WERI-Rb-1 (cell line): ENCODE measurements around the gene TUB.

Experiments used
- DNase-seq: peaks from one replicate; pipeline ENCODE4 v3.0.0-alpha.2; 2020
- H3K27ac ChIP-seq: fragments of 250-450 bp; sonication (Bioruptor Pico); 2 replicates; pipeline ENCODE4 v1.5.1; 2020; ENCODE audit warnings: mild to moderate bottlenecking, moderate library complexity
- H3K27me3 ChIP-seq: fragments of 250-450 bp; sonication (Bioruptor Pico); 2 replicates; pipeline ENCODE4 v1.5.1; 2021; ENCODE audit warnings: mild to moderate bottlenecking, low read depth, moderate library complexity; ENCODE audit not compliant: insufficient read depth, severe bottlenecking
- H3K36me3 ChIP-seq: fragments of 250-450 bp; sonication (Bioruptor Pico); 2 replicates; pipeline ENCODE4 v1.5.1; 2020; ENCODE audit warnings: mild to moderate bottlenecking, moderate library complexity
- H3K4me3 ChIP-seq: 2 replicates; pipeline ENCODE4 v1.5.1; 2011; ENCODE audit warnings: low read depth, mild to moderate bottlenecking, control low read depth, low read length
- H3K9me3 ChIP-seq: fragments of 250-450 bp; sonication (Bioruptor Pico); 2 replicates; pipeline ENCODE4 v1.5.1; 2021; ENCODE audit warnings: mild to moderate bottlenecking, moderate library complexity; ENCODE audit not compliant: severe bottlenecking
- TF ChIP-seq, protein P1 (sequence below): IDR thresholded peaks from 2 replicates; pipeline ENCODE4 v1.5.1; 2011; ENCODE audit warnings: low read depth, mild to moderate bottlenecking, control low read depth, inconsistent platforms, low read length

TUB gene

DNA sequence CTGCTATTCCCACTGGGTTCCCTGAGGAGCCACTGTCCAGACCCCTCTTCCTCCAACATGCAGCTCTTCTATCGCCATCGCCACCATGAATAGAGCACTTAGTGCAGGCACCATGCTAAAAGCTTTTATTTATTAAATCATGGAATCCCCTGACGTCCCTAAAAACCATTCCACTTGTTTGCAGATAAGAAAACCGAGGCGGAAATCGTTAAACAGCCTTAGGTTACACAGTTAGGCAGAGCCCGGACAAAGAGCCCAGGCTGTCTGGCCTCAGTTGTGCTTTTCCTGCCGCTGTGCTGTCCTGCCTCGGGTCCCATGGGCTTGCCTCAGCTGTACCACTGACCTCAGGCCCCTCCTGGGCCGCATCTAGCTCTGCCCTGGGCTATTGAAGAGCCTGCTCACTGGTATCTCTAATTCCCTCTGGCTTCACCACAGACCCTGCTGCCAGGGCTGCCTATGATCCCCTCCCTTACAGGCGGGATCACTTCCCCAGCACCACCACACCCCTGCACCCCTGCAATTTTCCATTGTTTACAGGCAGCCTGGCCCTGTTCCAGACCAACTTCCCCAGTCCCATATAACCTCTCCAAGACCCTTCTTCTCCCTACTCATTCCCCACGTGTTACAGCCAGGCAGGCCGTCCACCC is 13.0 kb upstream of the TUB start:
- H3K27me3 ChIP-seq: no peaks in the 10 kb centered on the region
- DNase-seq: no peak
- H3K27ac ChIP-seq: peak overlapping the region; percentile 49
- TF ChIP-seq, protein P1, sequence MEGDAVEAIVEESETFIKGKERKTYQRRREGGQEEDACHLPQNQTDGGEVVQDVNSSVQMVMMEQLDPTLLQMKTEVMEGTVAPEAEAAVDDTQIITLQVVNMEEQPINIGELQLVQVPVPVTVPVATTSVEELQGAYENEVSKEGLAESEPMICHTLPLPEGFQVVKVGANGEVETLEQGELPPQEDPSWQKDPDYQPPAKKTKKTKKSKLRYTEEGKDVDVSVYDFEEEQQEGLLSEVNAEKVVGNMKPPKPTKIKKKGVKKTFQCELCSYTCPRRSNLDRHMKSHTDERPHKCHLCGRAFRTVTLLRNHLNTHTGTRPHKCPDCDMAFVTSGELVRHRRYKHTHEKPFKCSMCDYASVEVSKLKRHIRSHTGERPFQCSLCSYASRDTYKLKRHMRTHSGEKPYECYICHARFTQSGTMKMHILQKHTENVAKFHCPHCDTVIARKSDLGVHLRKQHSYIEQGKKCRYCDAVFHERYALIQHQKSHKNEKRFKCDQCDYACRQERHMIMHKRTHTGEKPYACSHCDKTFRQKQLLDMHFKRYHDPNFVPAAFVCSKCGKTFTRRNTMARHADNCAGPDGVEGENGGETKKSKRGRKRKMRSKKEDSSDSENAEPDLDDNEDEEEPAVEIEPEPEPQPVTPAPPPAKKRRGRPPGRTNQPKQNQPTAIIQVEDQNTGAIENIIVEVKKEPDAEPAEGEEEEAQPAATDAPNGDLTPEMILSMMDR: no peak
- H3K36me3 ChIP-seq: no peaks in the 10 kb centered on the region
- no peak overlapping the region for H3K4me3 ChIP-seq
- no peaks in the 10 kb centered on the region for H3K9me3 ChIP-seq

DNA sequence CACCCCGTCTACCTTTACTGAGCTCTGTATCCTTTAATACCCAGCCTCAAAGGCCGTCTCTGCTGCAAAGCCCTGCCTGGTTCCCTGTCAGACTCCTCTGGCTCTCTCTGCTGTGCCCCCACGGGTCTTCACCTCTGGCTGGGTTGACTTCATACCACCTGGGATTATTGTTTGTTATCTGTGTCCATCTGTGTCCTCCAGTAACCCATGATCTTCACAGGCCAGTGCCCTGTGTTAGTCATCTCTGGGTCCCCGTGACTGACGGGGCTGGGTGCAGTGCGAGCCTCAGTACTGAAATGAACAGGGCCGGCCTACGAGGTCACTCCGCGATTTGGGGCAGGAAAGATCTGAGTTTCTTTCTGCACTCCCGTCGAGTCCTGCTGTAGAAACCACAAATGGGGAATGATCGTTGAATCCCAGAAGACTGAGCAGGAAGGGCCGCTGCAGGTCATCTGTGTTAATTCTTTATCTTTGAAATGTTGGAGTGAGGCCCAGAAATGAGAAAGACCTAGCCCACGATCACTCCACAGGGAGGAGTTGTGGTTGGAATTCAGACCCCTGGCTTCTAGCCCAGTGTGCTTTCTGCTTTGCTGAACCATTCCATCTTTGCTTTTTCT is 12.3 kb upstream of the TUB start:
- H3K27ac ChIP-seq: peak overlapping the region; percentile 49
- DNase-seq: peak; percentile 54
- H3K4me3 ChIP-seq: no peak overlapping the region
- no peaks in the 10 kb centered on the region for H3K36me3 ChIP-seq
- no peaks in the 10 kb centered on the region for H3K9me3 ChIP-seq
- H3K27me3 ChIP-seq: no peaks in the 10 kb centered on the region
- TF ChIP-seq, protein P1: no peak

GRCh38 chr11:8069771-8070170 is 11.2 kb upstream of the TUB start:
- no peaks in the 10 kb centered on the region for H3K27me3 ChIP-seq
- DNase-seq: no peak
- H3K27ac ChIP-seq: no peak overlapping the region
- no peaks in the 10 kb centered on the region for H3K9me3 ChIP-seq
- TF ChIP-seq, protein P1: no peak
- no peak overlapping the region for H3K4me3 ChIP-seq
- H3K36me3 ChIP-seq: no peaks in the 10 kb centered on the region

- no peak overlapping the region for H3K27ac ChIP-seq
- DNase-seq: no peak
- no peaks in the 10 kb centered on the region for H3K9me3 ChIP-seq
- H3K36me3 ChIP-seq: no peaks in the 10 kb centered on the region
- TF ChIP-seq, protein P1: 0 out of 2 replicates have a peak, but pooled peaks have one; percentile 10
- no peaks in the 10 kb centered on the region for H3K27me3 ChIP-seq
- no peak overlapping the region for H3K4me3 ChIP-seq
Observed at GRCh38 chr11:8070417-8071115, 10.4 kb upstream of the TUB start.

GRCh38 chr11:8071616-8072581 is 9.1 kb upstream of the TUB start:
- Histone ChIP-seq H3K9me3 (no peaks in the 10 kb centered on the region), H3K27me3 (no peaks in the 10 kb centered on the region), H3K4me3 (no peak overlapping the region), H3K36me3 (no peaks in the 10 kb centered on the region), H3K27ac (no peak overlapping the region)
- TF ChIP-seq, protein P1: no peak
- no peak for DNase-seq
